Measurements from ENCODE around the gene ZBTB17.

Gene ZBTB17

GRCh38 chr1:15959827-15960446 lies 16.0 kb downstream of the ZBTB17 start:
- DNase-seq: no peak

DNA sequence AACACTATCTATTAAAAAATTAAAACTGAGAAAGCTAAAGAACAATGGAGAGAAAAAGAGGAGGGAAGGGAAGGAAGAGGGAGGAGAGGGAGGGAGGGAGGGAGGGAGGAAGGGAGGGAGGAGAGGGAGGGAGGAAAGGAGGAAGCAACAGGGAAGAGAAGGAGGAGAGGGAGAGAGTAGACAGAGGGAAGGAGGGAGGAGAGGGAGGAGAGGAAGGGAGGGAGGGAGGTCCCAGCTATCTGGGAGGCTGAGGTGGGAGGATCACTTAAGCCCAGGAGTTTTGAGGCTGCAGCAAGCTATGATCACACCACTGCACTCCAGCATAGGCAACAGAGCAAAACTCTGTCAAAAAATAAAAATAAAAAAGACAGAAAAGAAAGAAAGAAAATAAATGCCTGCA lies 16.5 kb downstream of the ZBTB17 start:
- DNase-seq: no peak

DNA sequence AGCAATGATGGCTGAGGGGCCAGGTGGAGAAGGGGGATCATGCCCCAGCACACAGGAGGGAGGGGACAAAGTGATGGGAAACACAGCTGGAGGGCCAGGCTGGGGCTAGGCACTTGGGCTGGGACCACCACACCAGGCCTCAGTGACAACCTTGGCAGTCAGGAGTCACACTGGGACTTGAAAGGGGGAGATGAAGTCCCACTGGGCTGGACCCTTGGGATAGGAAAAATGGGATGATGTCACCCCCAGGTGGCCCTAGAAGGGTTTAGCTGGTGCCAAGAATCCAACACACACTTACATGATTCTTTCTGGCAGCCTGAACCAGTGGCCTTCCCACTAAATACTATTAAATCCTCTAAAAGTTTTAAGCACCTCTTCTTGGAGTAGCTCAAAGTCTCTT lies 17.1 kb downstream of the ZBTB17 start:
- DNase-seq: no peak

DNA sequence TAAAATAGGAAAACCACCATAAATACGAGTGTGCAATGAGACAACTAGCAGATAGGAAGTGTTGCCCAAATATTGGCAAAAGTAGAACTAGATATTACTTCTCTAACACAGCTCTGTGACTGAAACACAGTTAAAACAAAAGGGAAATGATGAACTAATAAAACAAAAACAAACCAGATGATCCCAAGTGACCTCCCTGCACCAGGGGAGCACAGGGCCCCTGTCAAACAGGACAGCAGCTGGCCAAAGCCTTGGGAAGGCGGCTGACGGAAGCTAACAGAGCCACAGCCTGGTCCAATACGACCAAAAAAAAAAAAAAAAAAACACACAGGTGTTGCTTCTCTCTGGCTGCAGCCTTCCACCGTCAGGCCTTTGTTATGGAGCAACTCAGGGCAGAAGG lies 17.8 kb downstream of the ZBTB17 start:
- DNase-seq: no peak

DNA sequence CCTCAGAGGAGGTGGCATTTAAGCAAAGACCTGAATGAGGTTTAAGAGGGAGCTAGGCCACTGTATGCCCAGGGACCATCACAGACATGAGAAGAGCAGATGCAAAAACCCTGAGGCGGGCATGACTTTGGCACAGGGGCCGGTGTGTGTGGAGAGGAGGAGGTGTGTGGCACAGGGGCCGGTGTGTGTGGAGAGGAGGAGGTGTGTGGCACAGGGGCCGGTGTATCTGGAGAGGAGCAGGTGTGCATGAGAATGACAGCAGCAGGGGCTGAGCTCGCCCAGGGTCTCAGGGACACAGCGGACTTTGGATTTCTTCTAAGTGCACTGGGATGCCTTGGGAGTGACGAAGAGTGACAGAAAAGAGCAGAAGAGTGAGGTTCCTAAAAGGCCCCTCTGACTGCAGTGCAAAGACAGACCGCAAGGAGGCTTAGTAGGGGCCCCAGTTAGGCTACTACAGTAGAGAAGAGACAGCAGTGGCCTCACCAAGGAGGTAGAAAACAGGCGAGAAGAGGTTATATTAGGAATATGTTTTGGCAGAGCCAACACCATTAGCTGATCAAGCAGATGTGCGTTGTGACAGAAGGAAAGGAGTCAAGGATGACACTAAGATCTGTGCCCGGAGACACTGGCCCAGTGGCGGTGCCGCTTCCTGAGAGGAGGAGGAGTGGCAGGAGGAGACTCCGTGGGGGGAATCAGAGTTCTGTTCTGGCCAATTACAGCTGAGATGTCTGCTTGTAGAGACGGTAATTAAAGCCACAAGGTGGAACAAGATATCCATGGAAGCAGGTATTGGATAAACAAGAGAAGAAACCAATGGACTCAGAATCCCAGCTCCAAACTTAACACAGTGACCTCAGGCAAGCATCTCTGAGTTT lies 18.4 kb downstream of the ZBTB17 start:
- DNase-seq: no peak

DNA sequence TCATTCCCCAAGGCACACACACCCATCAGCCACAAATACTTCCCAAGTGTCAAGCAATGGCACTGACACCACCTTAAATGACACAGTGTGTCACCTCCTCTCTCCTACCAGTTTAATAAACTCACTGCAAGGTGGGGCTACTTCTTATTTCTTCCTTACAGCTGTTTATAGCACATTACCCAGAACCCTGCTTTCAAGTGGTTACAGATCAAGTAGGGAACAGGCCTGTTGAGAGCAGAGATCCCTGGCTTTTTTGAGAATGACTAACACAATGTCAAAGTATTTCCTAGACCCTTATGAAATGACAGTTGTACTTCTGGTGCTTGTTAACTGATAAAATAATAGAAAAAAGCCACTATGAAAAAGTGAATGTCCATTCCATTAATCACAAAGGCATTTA lies 19.8 kb downstream of the ZBTB17 start:
- no peak for DNase-seq

- DNase-seq: no peak
Measured at GRCh38 chr1:15955552-15955951, 20.3 kb downstream of the ZBTB17 start.

GRCh38 chr1:15954316-15954715 lies 21.6 kb downstream of the ZBTB17 start:
- no peak for DNase-seq

DNA sequence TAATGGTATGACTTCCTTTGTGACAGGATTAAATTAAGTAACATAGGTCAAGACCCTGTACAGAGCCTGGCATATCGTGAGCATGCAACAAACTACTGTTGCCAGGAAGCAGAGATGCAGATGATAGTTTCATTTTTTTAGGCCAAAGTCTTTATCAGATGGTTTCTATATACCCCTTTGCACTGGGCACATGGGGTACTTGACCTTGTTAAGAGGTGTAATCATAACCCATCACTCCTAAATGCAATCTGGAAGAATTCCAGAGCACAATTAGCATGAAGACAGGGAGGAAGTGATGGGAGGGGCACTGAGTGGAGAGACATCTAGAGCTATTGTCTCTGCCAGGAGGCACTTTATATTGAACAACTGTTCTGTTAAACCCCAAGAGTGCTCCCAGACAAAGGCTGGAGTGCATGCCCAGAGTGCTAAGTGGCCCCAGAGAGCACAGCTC lies 22.1 kb downstream of the ZBTB17 start:
- peak; percentile 25 for DNase-seq

- DNase-seq: no peak
Measured at GRCh38 chr1:15953294-15953771, 22.6 kb downstream of the ZBTB17 start.

- peak; percentile 81 for DNase-seq
Measured at GRCh38 chr1:15952317-15953258, 23.3 kb downstream of the ZBTB17 start.

DNA sequence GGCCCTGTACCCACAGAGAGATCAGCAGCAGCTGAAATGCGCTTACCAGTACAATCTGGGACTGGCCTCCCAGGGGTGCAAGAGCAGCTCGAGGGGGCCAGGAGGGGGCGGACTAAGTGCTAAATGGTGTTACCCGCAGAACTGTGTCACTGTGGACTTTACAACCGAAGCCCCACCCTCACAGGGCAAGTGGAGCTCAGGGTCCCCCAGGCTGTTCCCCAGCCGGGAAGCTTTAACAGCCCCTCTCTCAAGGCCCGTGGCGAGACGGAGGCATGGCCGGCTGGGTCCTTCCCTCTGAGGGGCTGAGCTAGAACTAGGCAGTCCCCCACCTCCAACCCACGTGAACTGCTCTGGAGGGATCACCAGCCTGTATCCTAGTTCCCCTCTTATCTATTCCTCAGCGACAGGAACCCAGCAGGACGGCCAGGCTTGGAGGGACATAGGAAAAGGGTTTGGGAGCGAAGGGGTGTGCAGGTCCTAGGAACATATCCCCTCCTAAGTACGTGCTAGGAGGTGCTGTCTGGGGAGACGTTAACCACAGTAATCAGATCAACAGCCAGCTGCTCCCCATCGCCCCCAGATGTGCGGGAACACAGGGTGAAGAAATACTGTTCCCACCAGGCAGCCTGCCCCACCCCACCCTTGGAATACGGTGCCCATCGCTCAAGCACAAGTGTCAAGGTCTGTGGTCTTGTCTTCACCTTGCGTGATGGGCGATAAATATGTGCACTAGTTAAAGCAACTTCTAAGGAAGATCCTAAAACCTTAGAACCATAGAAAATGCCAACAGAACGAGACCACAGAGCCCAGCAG lies 24.4 kb downstream of the ZBTB17 start:
- DNase-seq: peak; percentile 60

GRCh38 chr1:15950763-15951295 lies 25.1 kb downstream of the ZBTB17 start:
- DNase-seq: peak; percentile 64

DNA sequence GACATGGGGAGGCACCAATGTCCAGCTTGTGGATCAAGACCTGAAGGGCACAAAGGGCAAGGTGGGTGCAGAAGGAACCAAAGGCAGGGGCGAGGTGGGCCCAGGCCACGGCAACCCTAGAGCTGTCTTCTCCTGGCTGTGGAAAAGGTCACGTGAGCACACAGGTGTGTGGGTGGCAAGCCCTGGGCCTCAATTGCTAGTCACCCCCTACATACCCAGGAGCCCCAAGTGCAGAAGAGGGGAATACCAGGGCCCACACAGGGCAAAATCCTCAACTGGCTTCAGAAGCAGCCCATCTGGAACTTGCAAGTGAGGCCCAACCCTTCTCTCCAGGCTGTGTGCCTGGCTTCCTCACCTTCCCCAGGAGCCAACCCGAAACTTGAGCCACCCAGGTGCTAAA lies 25.6 kb downstream of the ZBTB17 start:
- no peak for DNase-seq

DNA sequence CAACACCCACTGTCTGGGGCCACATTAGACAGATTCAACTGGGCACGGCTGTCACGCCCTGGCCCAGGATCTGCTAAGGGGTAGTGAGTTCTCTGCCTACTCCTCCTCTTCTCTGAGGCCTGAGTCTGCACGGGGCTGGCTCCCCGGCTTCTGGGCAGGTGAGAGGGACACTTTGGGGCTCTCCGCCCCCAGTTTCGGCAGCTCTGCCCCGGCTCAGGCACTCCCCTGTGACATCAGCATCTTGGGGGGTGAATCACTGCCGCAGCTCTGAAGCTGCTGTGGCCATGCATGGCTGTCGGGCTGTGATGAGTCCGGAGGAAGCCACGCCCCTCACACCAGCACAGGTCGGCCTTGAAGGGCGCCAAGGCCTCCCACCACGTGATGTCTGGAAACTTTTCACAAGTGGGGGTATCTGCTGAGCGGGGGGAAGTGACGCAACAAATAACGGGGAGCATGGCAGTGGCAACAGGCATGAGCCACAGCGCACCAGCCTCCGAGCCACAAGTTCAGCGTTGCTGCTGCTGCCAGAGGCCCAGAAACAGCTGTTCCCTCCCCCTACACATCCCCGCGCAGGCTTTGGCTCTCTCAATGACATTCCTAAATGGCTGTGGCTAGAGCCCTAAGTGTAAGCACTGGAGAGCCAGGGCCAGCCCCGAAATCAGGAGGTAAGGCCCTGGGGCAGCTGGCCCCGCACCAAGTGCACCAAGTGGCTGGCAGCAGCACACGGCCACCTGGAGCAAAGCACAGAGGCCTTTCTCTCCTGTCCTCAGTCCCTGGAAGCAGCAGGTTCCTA lies 26.3 kb downstream of the ZBTB17 start:
- no peak for DNase-seq

- peak; percentile 78 for DNase-seq
Measured at GRCh38 chr1:15948595-15949452, 27.1 kb downstream of the ZBTB17 start.

- DNase-seq: no peak
Measured at GRCh38 chr1:15948091-15948591, 27.8 kb downstream of the ZBTB17 start.

GRCh38 chr1:15947382-15948090 lies 28.4 kb downstream of the ZBTB17 start:
- no peak for DNase-seq

Data from OCI-M1 (cell line).